Cerebellar cortex (tissue), 1 donor: ENCODE measurements around the gene PRICKLE4.
"Not testable (repeated sequence)": the region's sequence is repeated elsewhere in the genome, so short reads cannot be mapped to it uniquely, and the experiment has no call there.

Experiments
- DNase-seq: peaks from one replicate; pipeline ENCODE4 v3.0.0-alpha.2; 2015; ENCODE audit warnings: low spot score

Gene PRICKLE4

DNA sequence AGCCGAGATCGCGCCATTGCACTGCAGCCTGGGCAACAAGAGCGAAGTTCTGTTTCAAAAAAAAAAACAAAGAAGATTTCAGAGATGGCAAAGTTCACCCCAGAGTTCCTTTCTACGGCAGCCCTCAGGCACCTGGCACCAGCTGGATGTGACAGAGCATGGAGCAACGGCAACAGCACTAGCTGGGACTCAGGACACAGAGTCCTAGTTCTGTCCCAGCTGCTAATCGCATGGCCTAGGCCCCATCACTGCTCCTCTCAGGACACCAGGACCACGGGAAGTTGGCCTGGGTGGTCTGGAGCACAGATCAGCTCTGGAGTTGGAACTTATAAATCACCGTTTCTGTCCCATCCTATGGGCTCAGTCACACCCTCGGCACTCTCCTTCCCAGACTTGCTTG, 34.5 kb upstream of the PRICKLE4 start:
- DNase-seq: no peak

DNA sequence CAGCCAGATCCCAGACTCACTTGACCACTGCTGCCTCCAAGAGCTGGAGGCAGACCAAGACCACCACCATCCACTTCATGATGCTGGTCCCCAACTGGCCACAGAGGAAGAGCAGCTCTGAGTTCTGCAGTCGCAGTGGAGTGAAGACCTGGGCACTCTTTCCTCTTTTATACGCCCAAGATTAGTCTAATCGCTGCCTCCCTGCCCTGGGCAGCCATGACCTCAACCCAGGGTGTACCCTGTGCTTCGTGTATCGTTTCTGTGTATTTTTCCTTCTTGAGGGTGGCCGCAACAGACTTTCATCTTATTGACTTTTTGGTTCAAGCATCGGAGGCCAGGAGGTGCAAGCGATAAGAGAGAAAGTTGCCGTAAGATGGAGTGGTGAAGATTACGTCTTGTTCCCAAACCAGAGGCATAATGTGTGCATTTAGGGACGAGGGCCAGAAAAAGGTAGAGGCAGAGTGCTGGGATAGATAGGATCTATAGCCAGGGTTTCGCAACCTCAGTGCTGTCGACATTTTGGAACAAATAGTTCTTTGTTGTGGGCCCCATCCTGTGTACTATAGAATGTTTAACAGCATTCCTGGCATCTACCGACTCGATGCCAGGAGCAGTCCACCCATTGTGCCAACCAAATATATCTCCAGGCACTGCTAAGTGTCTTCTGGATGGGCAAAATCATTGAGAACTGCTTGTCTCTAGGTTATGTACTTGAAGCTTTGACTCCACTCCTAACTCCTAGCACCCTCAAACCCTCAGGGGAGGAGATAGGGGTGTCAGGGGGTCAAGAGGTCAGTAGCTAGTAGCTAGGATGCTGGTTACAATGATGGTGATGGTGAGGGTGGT, 33.1 kb upstream of the PRICKLE4 start, which contains the start of gene PGC:
TSS of gene PGC (minus strand) at position 142 of the 846 bp plus-strand sequence. CDS start at position 79, 63 bp downstream.
- DNase-seq: no peak

DNA sequence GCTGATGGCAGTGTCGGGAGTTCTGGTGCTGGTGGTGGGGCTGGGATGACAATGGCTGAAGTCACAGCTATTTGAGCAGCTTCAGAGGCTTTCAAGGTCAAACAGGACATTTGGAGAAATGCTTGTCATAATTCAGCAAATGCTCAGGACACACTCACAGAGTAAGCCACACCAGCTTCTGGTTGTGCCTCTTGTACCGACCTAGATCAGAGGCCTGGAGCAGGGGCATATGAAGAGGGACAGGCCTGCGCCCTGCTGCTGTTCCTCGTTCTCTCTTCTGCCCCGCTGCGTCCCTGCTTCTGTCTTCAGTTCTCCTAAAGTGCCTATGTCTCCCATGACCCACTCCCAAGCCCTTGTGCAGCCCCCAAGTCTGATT, 32.5 kb upstream of the PRICKLE4 start:
- DNase-seq: no peak

DNA sequence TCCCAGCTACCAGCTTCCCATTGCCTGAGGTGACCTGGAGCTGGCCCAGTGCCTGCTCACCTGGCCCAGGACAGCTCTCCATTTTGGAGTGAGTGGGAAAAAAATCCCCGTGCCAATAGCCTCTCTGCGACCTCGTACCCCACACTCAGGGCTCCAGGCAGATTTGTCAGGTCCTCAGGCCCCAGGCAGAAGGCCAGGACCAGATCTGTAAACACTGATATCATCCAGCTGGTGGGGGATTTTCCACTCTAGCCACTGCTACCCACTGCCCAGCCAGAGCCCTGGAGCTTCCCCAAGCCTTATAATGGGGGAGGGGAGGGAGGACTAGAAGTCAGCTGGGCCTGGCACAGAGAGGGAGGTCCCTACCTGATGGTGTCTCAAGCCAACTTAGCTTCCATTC, 32.0 kb upstream of the PRICKLE4 start:
- DNase-seq: no peak

DNA sequence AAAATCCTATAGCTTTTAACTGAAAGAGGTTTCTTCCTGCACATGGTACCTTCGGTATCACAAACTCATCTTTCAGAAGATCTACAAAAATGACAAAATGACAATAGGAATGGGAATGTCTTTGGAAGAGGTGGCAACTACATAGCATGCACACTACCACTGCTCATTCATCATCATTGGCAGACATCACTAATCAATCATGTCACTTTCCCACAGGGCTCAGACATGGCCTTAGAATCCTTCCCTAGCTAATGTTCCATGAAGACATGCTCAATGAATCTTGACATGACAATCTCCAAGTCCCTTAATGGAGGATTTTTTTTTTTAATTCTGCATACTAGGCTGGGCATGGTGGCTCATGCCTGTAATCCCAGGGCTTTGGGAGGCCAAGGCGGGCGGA, 30.2 kb upstream of the PRICKLE4 start:
- DNase-seq: no peak

DNA sequence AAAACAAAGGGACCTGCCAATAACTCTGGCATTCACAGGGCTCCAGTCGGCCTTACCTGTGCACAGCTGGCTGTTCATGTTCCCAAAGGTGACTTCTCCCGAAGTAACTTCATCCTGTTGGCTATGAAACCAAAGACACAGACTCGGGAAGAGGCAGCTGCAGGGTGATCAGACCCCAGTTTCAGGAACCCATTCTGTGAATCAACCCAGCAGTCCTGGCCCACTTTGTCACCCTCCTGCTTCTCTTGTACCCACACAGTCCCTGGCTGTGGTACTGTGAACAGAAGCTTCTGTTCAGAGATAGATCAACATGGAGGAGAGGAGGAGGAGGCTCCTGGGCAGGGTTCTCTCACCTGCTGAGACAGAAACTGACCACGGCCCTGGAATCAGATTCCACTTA, 24.7 kb upstream of the PRICKLE4 start:
- DNase-seq: no peak

DNA sequence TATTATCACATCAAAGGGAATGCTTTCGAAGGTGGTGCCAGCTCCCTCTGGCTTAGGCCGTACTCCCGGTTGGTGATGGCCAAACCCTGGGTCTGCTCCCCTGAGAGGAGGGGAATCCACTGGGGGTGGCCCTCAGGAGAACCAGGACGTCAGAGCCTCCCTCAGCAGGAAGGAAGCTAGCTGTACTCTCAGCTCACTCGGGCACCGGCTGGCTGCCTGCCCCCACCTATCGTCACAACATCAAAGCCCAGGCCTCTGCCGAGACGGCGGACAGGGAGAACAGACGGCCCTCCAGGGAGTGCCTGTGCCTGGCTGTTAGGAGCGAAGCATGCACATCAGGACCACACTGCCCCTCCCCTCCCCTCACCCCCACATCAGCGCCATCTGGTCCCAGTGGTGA, 24.2 kb upstream of the PRICKLE4 start:
- DNase-seq: no peak

DNA sequence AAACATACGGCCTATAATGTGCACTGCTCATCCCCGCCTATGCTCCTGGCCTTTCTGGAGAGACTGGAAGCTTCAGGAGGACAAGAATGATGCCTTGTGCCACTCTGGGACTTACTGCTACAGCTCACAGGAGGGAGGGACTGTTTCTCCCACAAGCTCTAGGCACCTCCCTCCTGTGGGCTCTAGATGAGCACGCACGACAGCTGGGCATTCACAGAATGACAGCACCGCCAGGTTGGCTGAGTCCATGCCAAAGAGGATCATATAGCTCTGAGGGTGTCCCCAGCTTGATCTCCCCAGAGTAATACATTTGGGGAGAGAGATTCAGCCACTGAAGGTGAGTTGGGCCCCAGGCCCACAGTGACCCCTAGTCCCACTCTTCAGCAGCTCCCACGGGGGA, 23.3 kb upstream of the PRICKLE4 start:
- DNase-seq: no peak

DNA sequence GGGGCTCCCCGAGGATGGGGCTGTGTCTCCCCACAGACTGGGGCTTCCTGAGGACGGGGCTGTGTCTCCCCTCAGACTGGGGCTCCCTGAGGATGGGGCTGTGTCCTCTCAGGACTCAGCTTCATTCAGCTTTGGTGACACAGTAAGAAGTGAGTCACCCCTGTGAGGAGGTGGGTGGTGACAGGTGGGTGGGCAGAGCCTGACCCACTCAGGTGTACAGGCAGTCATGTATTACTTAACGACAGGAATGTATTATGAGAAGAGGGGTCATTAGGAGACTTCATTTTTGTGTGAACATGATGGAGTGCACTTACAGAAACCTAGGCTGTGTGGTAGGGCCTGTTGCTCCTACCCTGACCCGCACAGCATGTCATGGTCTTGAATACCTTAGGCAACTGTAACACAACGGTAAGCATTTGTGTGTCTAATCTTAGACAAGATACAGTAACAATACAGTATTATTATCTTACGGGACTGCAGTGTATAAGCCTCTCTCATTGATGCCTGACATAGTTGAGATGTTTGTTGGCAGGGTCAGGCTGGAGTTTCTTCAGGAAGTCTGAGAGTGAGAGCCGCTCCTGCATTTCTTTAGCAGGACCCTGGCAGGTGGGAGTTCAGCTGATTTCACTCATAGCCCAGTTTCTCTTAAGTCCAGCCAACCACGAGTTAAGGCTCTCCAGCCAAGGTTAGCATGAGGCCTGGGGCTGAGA, 22.5 kb upstream of the PRICKLE4 start:
- DNase-seq: no peak

DNA sequence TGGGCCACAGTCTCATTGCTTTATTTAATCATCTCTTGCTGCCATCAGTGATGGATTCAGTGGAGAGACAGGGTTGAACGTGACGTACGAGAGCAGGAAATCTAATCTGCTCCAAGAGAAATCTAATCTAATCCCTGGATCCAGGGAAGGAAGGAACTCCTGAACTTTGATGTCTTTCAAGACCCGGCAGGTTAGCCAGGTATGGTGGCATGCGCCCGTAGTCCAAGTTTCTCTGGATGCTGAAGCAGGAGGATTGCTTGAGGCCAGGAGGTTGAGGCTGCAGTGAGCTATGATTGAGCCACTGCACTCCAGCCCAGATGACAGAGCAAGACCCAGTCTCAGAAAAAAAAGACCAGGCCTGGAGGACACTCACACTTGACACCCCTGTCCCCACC, 21.9 kb upstream of the PRICKLE4 start:
- no peak for DNase-seq

DNA sequence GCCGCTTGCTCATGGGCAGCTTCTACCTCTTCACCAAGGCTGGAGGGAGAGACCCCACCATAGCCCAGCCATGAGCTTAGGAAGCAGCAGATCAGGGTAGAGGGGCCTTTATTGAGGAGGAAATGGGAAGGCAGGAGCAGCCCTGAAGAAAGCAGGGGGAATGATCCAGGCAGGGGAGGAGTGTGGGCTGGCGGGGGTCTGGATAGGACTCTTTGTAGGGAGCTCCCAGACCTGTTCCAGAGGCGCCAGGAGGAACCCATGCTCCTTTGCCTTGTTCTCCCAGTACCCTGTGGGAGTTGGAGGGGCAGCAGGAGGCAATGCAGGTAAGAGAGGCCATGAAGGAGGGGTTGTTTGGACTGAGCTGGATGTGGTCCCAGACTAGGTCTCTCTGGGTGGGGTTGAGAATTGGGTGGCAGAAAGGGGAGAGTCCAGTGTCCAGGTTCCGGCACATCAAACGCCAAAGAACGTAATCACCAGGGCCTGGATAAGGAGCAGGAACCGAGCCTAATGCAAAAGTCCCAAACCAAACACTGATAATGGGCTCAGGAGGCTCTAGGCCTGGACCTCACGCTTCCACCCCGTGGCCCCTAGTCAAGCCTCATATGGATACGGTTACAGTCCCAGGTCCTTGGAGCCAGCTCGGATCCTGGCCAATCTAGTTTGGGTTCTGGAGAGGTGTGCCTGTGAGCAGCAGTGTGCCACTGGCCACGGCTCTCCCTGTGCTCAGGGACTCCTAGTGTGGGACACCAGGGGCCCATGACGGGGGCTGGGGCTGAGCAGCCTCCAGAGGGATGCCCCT, 21.3 kb upstream of the PRICKLE4 start:
- no peak for DNase-seq

DNA sequence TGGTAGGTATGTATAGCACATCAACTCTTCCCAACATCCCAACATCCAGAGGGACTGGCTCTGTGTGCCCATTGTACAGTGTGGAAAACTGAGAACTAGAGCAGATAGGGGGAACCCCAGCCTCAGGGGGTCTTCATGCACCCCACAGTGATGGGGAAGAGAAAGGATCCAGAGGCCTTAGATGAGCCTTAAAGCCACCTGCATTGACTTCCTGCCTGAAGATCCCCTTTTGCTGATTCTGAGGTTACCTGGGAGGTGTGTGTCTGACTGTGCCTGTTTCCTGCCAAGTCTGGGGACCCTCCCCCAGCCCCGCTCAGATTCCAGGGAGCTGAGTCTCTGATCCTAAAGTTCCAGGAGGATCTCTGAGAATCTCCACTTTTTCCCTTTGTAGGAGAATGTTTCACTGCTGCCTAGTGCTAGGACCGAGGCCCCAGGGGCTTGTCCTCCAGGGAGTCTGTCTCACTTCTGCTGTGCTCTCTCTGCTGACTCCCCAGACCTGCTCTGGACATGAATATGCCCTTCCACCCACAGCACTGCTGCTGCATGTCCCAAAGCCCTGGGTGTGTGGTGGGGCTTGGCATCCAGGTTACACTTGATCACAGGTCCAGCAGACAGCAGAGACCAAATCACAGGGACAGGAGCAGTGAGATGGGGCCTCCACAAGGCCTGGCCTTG, 20.5 kb upstream of the PRICKLE4 start:
- no peak for DNase-seq

DNA sequence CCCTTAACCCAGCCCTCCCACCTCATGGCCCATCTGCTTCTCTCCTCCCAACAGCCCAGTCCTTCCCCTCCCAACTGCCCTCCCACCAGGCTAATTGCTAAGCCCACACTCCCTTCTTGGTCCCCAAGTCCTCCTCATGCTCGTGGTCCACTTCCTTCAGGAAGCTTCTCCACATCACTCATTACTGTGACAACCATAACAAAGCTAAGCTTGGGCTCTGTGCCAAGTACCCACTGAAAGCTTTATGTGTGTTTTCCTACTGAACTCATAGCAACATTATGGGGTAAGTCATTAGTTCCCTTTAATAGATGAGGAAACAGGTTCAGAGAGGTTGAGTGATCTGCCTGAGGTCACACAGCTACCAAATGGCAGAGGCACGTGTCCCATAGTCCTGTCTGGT, 17.1 kb upstream of the PRICKLE4 start:
- DNase-seq: no peak

DNA sequence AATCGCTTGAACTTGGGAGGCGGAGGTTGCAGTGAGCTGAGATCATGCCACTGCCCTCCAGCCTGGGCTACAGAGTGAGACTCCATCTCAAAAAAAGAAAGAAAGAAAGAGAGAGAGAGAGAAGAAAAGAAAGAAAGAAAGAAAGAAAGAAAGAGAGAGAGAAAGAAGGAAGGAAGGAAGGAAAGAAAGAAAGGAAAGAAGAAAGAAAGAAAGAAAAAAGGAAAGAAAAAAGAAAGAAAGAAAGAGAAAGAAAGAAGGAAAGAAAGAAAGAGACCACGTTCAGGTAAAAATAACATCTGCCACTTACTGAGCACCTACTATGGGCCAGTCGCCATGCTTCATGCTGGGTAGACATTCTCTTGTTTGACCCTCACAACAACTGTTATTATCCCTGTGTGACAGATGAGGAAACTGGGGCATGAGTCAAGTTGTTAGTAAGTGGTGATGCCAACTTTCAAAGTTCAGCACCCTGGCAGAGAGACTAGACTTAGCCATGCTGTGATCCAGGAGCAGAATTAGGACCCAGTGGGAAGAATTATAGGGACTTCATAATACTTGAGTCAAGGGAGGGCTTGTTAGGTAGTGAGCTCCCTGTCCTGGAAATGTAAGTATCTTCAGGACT, 14.4 kb upstream of the PRICKLE4 start:
- DNase-seq: not testable (repeated sequence)

DNA sequence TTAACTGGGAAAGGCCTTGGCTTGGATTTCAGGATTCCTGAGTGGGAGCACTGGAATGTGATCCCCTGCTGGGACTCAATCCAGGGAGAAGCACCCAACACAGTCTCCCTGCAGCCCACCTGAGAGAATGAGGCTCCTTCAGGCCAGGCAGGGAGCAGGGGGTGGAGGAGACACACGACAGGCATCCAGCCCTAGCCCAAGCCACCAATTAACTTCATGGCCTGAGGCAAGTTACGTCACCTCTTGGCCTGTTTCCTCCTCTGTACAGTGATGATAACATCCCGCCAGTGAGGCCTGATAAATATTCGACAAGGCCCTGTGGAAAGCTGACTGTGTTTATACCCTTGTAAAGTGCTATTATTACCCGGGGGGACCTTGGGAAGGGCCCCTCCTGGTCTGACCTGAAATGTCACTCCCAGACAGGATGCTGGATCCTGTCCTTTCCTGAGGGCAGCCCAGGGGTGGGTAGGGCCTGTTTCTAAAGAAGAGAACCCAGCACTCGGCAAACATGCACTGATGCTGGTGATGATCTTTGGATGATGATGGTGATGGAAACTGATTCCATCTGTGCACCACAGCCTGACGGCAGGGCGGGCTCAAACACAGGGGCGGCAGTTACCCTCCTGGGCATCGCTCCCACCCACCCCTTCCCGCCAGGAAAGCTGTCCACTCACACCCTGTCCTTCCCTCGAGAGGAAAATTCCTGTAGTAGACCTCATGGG, 13.3 kb upstream of the PRICKLE4 start:
- DNase-seq: no peak

DNA sequence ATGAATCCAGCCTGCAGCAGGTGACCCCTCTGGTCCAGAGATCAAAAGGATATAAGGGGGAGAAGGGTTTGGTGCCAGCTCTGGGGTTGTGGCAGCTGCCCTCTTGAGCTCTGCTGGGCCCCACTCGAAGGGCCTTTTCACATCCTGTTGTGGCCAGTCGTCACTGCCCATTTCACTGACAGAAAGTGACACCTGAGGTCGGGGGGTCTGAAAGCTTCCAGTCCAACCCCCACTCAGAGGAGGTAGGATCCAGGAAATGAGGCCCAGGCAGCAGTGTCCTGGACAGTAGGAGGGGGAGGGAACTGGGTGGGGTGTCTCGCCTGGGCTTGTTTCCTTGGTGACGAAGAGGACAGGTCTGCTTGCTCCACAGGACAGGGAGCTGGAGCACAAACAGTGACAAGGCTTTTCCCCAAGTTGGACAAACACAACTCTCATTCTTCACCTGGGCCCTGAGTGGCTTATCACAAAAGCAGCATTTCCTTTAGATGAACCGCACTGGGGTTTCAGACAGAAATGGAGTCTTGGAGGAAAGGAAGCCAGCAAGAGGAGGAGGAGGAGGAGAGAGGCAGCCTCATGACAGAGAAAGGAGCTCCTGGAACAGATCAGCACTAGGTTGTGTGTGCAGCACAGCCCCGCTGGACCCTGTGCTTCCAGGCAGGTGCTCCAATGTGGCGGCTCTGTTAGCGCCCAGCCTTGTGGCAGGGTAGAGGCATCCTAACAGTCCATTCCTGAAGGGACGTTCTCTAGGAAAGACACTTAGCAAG, 11.9 kb upstream of the PRICKLE4 start:
- DNase-seq: no peak

DNA sequence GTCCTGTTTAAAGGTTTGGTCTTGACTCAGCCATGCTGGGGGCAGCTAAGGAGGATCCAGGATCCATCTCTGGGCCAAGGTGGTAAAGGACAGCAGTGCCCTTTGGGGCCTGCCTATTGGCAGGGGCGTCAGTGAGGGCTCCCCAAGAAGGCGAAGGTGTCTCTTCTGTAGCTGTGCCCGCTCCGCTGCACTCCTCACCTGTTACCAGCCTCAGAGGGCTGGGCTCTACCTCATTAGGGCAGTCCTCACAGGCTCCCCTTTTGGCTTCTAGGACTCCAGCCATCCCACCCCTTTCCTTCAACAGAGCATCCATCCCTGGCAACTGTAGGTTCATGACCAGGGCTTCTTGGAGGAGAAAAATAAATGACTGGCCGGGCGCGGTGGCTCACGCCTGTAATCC, 11.2 kb upstream of the PRICKLE4 start:
- no peak for DNase-seq

DNA sequence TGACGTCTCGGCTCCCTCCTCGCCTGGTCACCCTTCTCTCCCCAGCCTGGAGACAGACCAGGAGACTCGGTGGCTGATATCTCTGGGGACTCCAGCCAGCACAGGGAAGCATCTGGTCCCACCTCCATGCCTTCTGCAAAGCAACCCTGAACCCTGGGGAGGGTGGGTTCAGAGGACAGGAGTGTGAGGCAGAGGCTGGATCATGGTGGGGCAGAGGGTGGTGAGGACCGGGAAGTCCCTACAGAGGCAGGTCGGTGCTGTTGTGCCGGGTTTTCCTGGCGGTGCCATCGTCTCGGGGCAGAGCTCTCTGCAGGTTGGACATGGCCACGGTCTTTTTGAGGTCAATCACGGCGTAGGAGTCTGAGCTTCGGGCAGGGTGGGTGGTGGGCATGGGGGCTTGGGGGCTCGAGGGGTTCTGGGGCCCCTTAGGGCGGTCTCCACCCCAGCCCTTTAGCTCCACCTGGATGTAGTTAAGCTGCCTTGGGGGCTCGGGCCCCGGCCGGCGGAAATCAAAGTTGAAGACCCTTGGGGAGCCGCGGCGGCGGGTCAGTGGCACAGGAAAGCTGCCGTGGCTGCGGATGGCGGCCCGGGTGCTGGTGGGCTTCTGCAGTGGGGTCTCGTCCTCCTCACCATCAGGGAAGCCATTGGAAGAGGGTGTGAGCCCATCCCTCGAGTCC, 10.1 kb upstream of the PRICKLE4 start:
- DNase-seq: no peak
